Muscle of arm (tissue), 12 donors: Measurements from ENCODE around the gene SESTD1. TPM values are rescaled to one million over a fixed set of nuclear protein-coding genes. Genes with fewer than 3 reads are reported as not detected.
"Not testable (repeated sequence)": the region's sequence is repeated elsewhere in the genome, so short reads cannot be mapped to it uniquely, and the experiment has no call there.

Experiments used
- DNase-seq: peaks from one replicate; pipeline ENCODE4 v3.0.0-alpha.2; 2013
- polyA plus RNA-seq, 12 donors: library from polyadenylated mRNA; unstranded; fragments of 120-200 nt; gene quantifications; one replicate each; pipeline ENCODE4 v1.2.1, GENCODE V29; 2013; ENCODE audit not compliant: insufficient read length in 12 of 12

Gene SESTD1
- polyA plus RNA-seq, 12 donors, result 20.9 to 44.9 (median 39.1) TPM; not detected in 1

- DNase-seq, result no peak
Measured at GRCh38 chr2:179123272-179123662, 141.4 kb downstream of the SESTD1 start.

- no peak for DNase-seq
Measured at GRCh38 chr2:179107737-179108136, 156.9 kb downstream of the SESTD1 start.

GRCh38 chr2:179106676-179107428, 157.8 kb downstream of the SESTD1 start:
- DNase-seq, result peak; percentile 25

- no peak for DNase-seq
Measured at GRCh38 chr2:179106342-179106675, 158.3 kb downstream of the SESTD1 start.

- no peak for DNase-seq
Measured at GRCh38 chr2:179104736-179105135, 159.9 kb downstream of the SESTD1 start.

- DNase-seq, result no peak
Measured at GRCh38 chr2:179098080-179098689, 166.4 kb downstream of the SESTD1 start.

GRCh38 chr2:179097131-179097530, 167.5 kb downstream of the SESTD1 start:
- DNase-seq, result no peak

- DNase-seq, result no peak
Measured at GRCh38 chr2:179096090-179096489, 168.5 kb downstream of the SESTD1 start.

- DNase-seq, result not testable (repeated sequence)
Measured at GRCh38 chr2:179092912-179093311, 171.7 kb downstream of the SESTD1 start.

- no peak for DNase-seq
Measured at GRCh38 chr2:179082697-179083096, 181.9 kb downstream of the SESTD1 start.

GRCh38 chr2:179081954-179082353, 182.7 kb downstream of the SESTD1 start:
- DNase-seq, result no peak

GRCh38 chr2:179072527-179072926, 192.1 kb downstream of the SESTD1 start:
- no peak for DNase-seq

GRCh38 chr2:179071810-179072355, 192.7 kb downstream of the SESTD1 start:
- no peak for DNase-seq

GRCh38 chr2:179070895-179071294, 193.7 kb downstream of the SESTD1 start:
- no peak for DNase-seq

GRCh38 chr2:179069685-179070084, 194.9 kb downstream of the SESTD1 start:
- no peak for DNase-seq

GRCh38 chr2:179068991-179069643, 195.5 kb downstream of the SESTD1 start:
- DNase-seq, result no peak

- DNase-seq, result no peak
Measured at GRCh38 chr2:179059026-179059700, 205.5 kb downstream of the SESTD1 start.

- no peak for DNase-seq
Measured at GRCh38 chr2:179057737-179058136, 206.9 kb downstream of the SESTD1 start.

- DNase-seq, result not testable (repeated sequence)
Measured at GRCh38 chr2:179053568-179053967, 211.1 kb downstream of the SESTD1 start.
